GM23338 (cell line): ENCODE measurements around the gene TM9SF2. TPM values are rescaled to one million over a fixed set of nuclear protein-coding genes. Genes with fewer than 3 reads are reported as not detected.

Source experiments
- ATAC-seq: fragments of 200-7000 bp; cut with Tn5 transposase; 3 replicates; pipeline ENCODE4 v1.9.1; 2020
- DNase-seq: peaks from one replicate; pipeline ENCODE4 v3.0.0-alpha.2; 2015; ENCODE audit warnings: low spot score
- H2AFZ ChIP-seq: fragments of 200-600 bp; sonication (generic); 2 replicates; pipeline ENCODE4 v1.8.0; 2016; ENCODE audit warnings: antibody characterized with exemption, mild to moderate bottlenecking, moderate library complexity
- H3F3A ChIP-seq: fragments of 200-600 bp; sonication (generic); replicated peaks from 2 replicates; pipeline ENCODE4 v1.8.0; 2017; ENCODE audit warnings: antibody characterized with exemption, mixed run types, low read depth
- H3K27ac ChIP-seq: fragments of 200-600 bp; sonication (generic); 2 replicates; pipeline ENCODE4 v1.6.1; 2016; ENCODE audit warnings: low read depth
- H3K27me3 ChIP-seq: fragments of 200-600 bp; sonication (generic); 2 replicates; pipeline ENCODE4 v1.8.0; 2016; ENCODE audit warnings: mild to moderate bottlenecking, mixed run types, moderate library complexity; ENCODE audit not compliant: insufficient read depth
- H3K36me3 ChIP-seq: fragments of 200-600 bp; sonication (generic); 2 replicates; pipeline ENCODE4 v1.8.0; 2016; ENCODE audit warnings: mild to moderate bottlenecking; ENCODE audit not compliant: insufficient read depth
- H3K4me1 ChIP-seq: fragments of 200-600 bp; sonication (generic); 2 replicates; pipeline ENCODE4 v1.8.0; 2016; ENCODE audit warnings: mild to moderate bottlenecking, moderate library complexity; ENCODE audit not compliant: insufficient read depth
- H3K4me2 ChIP-seq: fragments of 200-600 bp; sonication (generic); 2 replicates; pipeline ENCODE4 v1.7.1; 2017; ENCODE audit warnings: mixed run types
- H3K4me3 ChIP-seq: fragments of 200-600 bp; sonication (generic); 2 replicates; pipeline ENCODE4 v1.6.1; 2016; ENCODE audit warnings: mixed run types
- H3K79me2 ChIP-seq: fragments of 200-600 bp; sonication (generic); replicated peaks from 2 replicates; pipeline ENCODE4 v1.8.0; 2017; ENCODE audit warnings: mild to moderate bottlenecking; ENCODE audit not compliant: insufficient read depth
- H3K9me2 ChIP-seq: fragments of 200-600 bp; sonication (generic); 2 replicates; pipeline ENCODE4 v1.8.0; 2017; ENCODE audit not compliant: insufficient read depth
- H4K20me1 ChIP-seq: fragments of 200-600 bp; sonication (generic); replicated peaks from 2 replicates; pipeline ENCODE4 v1.8.0; 2017; ENCODE audit warnings: mild to moderate bottlenecking; ENCODE audit not compliant: insufficient read depth
- H3K27ac Mint-ChIP-seq: 2 replicates; pipeline ENCODE4 v1.8.0; 2020; ENCODE audit warnings: inconsistent platforms, mild to moderate bottlenecking, moderate library complexity, mixed read lengths
- H3K27me3 Mint-ChIP-seq: 3 replicates; pipeline ENCODE4 v1.8.0; 2022; ENCODE audit warnings: low read depth, mild to moderate bottlenecking, moderate library complexity, mixed read lengths, inconsistent platforms; ENCODE audit not compliant: insufficient read depth, poor library complexity
- H3K36me3 Mint-ChIP-seq: 3 replicates; pipeline ENCODE4 v1.8.0; 2021; ENCODE audit warnings: low read depth, mild to moderate bottlenecking, inconsistent platforms, moderate library complexity, mixed read lengths
- H3K4me1 Mint-ChIP-seq: 3 replicates; pipeline ENCODE4 v1.8.0; 2020; ENCODE audit warnings: mild to moderate bottlenecking, inconsistent platforms, mixed read lengths
- H3K4me3 Mint-ChIP-seq: 3 replicates; pipeline ENCODE4 v1.8.0; 2021; ENCODE audit warnings: moderate library complexity, mild to moderate bottlenecking, inconsistent platforms, mixed read lengths
- H3K9me3 Mint-ChIP-seq: 3 replicates; pipeline ENCODE4 v1.8.0; 2020; ENCODE audit warnings: moderate library complexity, mild to moderate bottlenecking, inconsistent platforms, mixed read lengths
- CREB1 ChIP-seq: fragments of 250-450 bp; sonication (Bioruptor Pico); IDR thresholded peaks from 2 replicates; pipeline ENCODE4 v1.5.0; 2020; ENCODE audit warnings: low read depth, mild to moderate bottlenecking, moderate library complexity
- EZH2 ChIP-seq: fragments of 200-600 bp; sonication (generic); IDR thresholded peaks from one replicate; pipeline ENCODE4 v1.8.0; 2017; ENCODE audit warnings: antibody characterized with exemption, mild to moderate bottlenecking, low read depth; ENCODE audit not compliant: unreplicated experiment
- JUNB ChIP-seq: IDR thresholded peaks from one replicate; pipeline ENCODE4 v1.6.1; 2016; ENCODE audit warnings: antibody characterized with exemption; ENCODE audit not compliant: unreplicated experiment
- NANOG ChIP-seq: IDR thresholded peaks from 2 replicates; pipeline ENCODE4 v1.6.1; 2016; ENCODE audit warnings: antibody characterized with exemption, borderline replicate concordance
- STAT1 ChIP-seq: IDR thresholded peaks from one replicate; pipeline ENCODE4 v1.6.1; 2016; ENCODE audit warnings: antibody characterized with exemption; ENCODE audit not compliant: unreplicated experiment
- ZNF114 ChIP-seq: fragments of 250-450 bp; sonication (Bioruptor Pico); IDR thresholded peaks from 2 replicates; pipeline ENCODE4 v1.5.0; 2020; ENCODE audit warnings: mild to moderate bottlenecking, moderate library complexity
- polyA plus RNA-seq: library from polyadenylated mRNA; unstranded; fragments of >200 nt; fragmentation: Nextera tagmentation; extraction: Ambion mirVana; gene quantifications from 2 replicates; pipeline ENCODE4 v1.2.1, GENCODE V29; 2016
- total RNA-seq: library from RNA; depleted of rRNA; stranded (reverse); fragments of >200 nt; shearing (Covaris generic); gene quantifications from 2 replicates; pipeline ENCODE4 v1.2.3, GENCODE V29; 2014
- TF ChIP-seq, protein P1 (sequence below): fragments of 250-450 bp; sonication (Bioruptor Pico); IDR thresholded peaks from 2 replicates; pipeline ENCODE4 v1.5.0; 2020; ENCODE audit warnings: mild to moderate bottlenecking, moderate library complexity
- TF ChIP-seq, protein P2 (sequence below), 2 experiments: fragments of 200-600 bp in 1 of 2; sonication (generic) in 1 of 2; conservative IDR thresholded peaks; 2 replicates each; pipeline versions ENCODE4 v1.5.1 to v1.6.1; 2016 to 2017; ENCODE audit warnings: antibody characterized with exemption in 2 of 2, low read depth in 2 of 2, mild to moderate bottlenecking in 2 of 2, moderate library complexity in 1 of 2
- TF ChIP-seq, protein P3 (sequence below): IDR thresholded peaks from one replicate; pipeline ENCODE4 v1.6.1; 2018; ENCODE audit warnings: antibody characterized with exemption; ENCODE audit not compliant: unreplicated experiment
- TF ChIP-seq, protein P4 (sequence below): IDR thresholded peaks from 2 replicates; pipeline ENCODE4 v1.6.1; 2016; ENCODE audit warnings: antibody characterized with exemption

Gene TM9SF2
- total and polyA plus RNA-seq, 2 experiments from 2014 or later, result 50.5 to 115 TPM

DNA sequence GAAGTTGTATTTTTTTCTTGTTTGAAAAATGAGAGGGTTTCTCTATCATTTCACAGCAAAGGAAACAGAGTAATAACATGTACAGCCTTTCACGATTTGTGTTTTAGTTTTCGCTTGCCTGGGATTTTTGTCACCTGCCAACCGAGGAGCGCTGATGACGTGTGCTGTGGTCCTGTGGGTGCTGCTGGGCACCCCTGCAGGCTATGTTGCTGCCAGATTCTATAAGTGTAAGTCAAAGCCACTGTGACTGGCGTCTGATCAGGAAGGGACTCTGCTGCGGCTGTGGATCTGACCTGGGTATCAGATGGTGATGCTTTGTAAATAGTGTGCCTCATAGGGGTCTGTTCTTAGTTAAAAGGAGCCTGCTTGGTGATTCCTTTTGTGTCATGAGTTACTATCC is 45.6 kb downstream of the TM9SF2 start:
- Histone ChIP-seq H3K4me3 (no peak overlapping the region), H3K9me2 (no peaks in the 10 kb centered on the region), H4K20me1 (no peaks in the 10 kb centered on the region), H2AFZ (no peak overlapping the region), H3K27me3 (no peaks in the 10 kb centered on the region), H3F3A (peaks cover 5% of the 10 kb centered on the region; the same call in 1 of the 2 replicates), H3K4me2 (no peak overlapping the region), H3K27ac (no peak overlapping the region), H3K79me2 (no peaks in the 10 kb centered on the region), H3K4me1 (no peaks in the 10 kb centered on the region), H3K36me3 (peaks cover 16% of the 10 kb centered on the region; the same call in 1 of the 2 replicates)
- ATAC-seq (no peak), DNase-seq (no peak)
- Mint-ChIP-seq H3K27me3 (no peaks in the 10 kb centered on the region), H3K27ac (no peak overlapping the region), H3K4me1 (no peaks in the 10 kb centered on the region), H3K9me3 (no peaks in the 10 kb centered on the region), H3K4me3 (no peak overlapping the region), H3K36me3 (peaks cover 49% of the 10 kb centered on the region)
- no peak for TF ChIP-seq ZNF114 (CRISPR knock-in tag)
- no peak for TF ChIP-seq EZH2
- TF ChIP-seq, protein P1, sequence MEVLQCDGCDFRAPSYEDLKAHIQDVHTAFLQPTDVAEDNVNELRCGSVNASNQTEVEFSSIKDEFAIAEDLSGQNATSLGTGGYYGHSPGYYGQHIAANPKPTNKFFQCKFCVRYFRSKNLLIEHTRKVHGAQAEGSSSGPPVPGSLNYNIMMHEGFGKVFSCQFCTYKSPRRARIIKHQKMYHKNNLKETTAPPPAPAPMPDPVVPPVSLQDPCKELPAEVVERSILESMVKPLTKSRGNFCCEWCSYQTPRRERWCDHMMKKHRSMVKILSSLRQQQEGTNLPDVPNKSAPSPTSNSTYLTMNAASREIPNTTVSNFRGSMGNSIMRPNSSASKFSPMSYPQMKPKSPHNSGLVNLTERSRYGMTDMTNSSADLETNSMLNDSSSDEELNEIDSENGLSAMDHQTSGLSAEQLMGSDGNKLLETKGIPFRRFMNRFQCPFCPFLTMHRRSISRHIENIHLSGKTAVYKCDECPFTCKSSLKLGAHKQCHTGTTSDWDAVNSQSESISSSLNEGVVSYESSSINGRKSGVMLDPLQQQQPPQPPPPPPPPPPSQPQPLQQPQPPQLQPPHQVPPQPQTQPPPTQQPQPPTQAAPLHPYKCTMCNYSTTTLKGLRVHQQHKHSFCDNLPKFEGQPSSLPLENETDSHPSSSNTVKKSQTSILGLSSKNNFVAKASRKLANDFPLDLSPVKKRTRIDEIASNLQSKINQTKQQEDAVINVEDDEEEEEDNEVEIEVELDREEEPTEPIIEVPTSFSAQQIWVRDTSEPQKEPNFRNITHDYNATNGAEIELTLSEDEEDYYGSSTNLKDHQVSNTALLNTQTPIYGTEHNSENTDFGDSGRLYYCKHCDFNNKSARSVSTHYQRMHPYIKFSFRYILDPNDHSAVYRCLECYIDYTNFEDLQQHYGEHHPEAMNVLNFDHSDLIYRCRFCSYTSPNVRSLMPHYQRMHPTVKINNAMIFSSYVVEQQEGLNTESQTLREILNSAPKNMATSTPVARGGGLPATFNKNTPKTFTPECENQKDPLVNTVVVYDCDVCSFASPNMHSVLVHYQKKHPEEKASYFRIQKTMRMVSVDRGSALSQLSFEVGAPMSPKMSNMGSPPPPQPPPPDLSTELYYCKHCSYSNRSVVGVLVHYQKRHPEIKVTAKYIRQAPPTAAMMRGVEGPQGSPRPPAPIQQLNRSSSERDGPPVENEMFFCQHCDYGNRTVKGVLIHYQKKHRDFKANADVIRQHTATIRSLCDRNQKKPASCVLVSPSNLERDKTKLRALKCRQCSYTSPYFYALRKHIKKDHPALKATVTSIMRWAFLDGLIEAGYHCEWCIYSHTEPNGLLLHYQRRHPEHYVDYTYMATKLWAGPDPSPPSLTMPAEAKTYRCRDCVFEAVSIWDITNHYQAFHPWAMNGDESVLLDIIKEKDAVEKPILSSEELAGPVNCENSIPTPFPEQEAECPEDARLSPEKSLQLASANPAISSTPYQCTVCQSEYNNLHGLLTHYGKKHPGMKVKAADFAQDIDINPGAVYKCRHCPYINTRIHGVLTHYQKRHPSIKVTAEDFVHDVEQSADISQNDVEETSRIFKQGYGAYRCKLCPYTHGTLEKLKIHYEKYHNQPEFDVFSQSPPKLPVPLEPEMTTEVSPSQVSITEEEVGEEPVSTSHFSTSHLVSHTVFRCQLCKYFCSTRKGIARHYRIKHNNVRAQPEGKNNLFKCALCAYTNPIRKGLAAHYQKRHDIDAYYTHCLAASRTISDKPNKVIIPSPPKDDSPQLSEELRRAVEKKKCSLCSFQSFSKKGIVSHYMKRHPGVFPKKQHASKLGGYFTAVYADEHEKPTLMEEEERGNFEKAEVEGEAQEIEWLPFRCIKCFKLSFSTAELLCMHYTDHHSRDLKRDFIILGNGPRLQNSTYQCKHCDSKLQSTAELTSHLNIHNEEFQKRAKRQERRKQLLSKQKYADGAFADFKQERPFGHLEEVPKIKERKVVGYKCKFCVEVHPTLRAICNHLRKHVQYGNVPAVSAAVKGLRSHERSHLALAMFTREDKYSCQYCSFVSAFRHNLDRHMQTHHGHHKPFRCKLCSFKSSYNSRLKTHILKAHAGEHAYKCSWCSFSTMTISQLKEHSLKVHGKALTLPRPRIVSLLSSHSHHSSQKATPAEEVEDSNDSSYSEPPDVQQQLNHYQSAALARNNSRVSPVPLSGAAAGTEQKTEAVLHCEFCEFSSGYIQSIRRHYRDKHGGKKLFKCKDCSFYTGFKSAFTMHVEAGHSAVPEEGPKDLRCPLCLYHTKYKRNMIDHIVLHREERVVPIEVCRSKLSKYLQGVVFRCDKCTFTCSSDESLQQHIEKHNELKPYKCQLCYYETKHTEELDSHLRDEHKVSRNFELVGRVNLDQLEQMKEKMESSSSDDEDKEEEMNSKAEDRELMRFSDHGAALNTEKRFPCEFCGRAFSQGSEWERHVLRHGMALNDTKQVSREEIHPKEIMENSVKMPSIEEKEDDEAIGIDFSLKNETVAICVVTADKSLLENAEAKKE, result no peak
- TF ChIP-seq, protein P2, sequence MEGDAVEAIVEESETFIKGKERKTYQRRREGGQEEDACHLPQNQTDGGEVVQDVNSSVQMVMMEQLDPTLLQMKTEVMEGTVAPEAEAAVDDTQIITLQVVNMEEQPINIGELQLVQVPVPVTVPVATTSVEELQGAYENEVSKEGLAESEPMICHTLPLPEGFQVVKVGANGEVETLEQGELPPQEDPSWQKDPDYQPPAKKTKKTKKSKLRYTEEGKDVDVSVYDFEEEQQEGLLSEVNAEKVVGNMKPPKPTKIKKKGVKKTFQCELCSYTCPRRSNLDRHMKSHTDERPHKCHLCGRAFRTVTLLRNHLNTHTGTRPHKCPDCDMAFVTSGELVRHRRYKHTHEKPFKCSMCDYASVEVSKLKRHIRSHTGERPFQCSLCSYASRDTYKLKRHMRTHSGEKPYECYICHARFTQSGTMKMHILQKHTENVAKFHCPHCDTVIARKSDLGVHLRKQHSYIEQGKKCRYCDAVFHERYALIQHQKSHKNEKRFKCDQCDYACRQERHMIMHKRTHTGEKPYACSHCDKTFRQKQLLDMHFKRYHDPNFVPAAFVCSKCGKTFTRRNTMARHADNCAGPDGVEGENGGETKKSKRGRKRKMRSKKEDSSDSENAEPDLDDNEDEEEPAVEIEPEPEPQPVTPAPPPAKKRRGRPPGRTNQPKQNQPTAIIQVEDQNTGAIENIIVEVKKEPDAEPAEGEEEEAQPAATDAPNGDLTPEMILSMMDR (conservative IDR thresholded peaks at IDR 0.05; ENCODE audit: low read depth in 2 of 2), result no peak
- TF ChIP-seq, protein P3, sequence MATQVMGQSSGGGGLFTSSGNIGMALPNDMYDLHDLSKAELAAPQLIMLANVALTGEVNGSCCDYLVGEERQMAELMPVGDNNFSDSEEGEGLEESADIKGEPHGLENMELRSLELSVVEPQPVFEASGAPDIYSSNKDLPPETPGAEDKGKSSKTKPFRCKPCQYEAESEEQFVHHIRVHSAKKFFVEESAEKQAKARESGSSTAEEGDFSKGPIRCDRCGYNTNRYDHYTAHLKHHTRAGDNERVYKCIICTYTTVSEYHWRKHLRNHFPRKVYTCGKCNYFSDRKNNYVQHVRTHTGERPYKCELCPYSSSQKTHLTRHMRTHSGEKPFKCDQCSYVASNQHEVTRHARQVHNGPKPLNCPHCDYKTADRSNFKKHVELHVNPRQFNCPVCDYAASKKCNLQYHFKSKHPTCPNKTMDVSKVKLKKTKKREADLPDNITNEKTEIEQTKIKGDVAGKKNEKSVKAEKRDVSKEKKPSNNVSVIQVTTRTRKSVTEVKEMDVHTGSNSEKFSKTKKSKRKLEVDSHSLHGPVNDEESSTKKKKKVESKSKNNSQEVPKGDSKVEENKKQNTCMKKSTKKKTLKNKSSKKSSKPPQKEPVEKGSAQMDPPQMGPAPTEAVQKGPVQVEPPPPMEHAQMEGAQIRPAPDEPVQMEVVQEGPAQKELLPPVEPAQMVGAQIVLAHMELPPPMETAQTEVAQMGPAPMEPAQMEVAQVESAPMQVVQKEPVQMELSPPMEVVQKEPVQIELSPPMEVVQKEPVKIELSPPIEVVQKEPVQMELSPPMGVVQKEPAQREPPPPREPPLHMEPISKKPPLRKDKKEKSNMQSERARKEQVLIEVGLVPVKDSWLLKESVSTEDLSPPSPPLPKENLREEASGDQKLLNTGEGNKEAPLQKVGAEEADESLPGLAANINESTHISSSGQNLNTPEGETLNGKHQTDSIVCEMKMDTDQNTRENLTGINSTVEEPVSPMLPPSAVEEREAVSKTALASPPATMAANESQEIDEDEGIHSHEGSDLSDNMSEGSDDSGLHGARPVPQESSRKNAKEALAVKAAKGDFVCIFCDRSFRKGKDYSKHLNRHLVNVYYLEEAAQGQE, result no peak
- TF ChIP-seq, protein P4, sequence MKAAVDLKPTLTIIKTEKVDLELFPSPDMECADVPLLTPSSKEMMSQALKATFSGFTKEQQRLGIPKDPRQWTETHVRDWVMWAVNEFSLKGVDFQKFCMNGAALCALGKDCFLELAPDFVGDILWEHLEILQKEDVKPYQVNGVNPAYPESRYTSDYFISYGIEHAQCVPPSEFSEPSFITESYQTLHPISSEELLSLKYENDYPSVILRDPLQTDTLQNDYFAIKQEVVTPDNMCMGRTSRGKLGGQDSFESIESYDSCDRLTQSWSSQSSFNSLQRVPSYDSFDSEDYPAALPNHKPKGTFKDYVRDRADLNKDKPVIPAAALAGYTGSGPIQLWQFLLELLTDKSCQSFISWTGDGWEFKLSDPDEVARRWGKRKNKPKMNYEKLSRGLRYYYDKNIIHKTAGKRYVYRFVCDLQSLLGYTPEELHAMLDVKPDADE, result no peak
- no peak for TF ChIP-seq STAT1
- no peak for TF ChIP-seq JUNB
- TF ChIP-seq CREB1 (CRISPR knock-in tag), result no peak
- TF ChIP-seq NANOG, result no peak
